BJ (cell line): ENCODE measurements around the gene KCNJ15. TPM values are rescaled to one million over a fixed set of nuclear protein-coding genes. Genes with fewer than 3 reads are reported as not detected.

Source experiments
- CTCF ChIA-PET: fragments of 350-600 bp; formaldehyde crosslinking; extraction: SDS; loops from one replicate; lab custom pipeline; 2021; ENCODE audit warnings: antibody characterized with exemption, inconsistent platforms; lab: Yijun Ruan, JAX
- POLR2A ChIA-PET: fragments of 300-600 bp; sonication (Branson Sonifier 250); formaldehyde crosslinking; extraction: SDS; loops from one replicate; lab custom pipeline; 2021; ENCODE audit warnings: antibody characterized with exemption; lab: Charles Lee
- DNase-seq: peaks from one replicate; pipeline ENCODE4 v3.0.0-alpha.2; 2011; ENCODE audit warnings: low read depth
- H3K27me3 ChIP-seq: 2 replicates; pipeline ENCODE4 v1.6.0; 2011; ENCODE audit warnings: low read length; ENCODE audit not compliant: control insufficient read depth, insufficient read depth
- H3K36me3 ChIP-seq: 2 replicates; pipeline ENCODE4 v1.5.1; 2011; ENCODE audit warnings: low read length; ENCODE audit not compliant: control insufficient read depth, insufficient read depth
- H3K4me3 ChIP-seq: 2 replicates; pipeline ENCODE4 v1.5.1; 2011; ENCODE audit warnings: low read depth, mild to moderate bottlenecking, control low read depth, low read length
- polyA plus RNA-seq: library from polyadenylated mRNA; depleted of rRNA; stranded (reverse); fragments of >200 nt; gene quantifications from 2 replicates; pipeline ENCODE4 v1.2.3, GENCODE V29; 2011
- TF ChIP-seq, protein P1 (sequence below): IDR thresholded peaks from 2 replicates; pipeline ENCODE4 v1.5.1; 2011; ENCODE audit warnings: low read depth, mild to moderate bottlenecking, control low read depth, inconsistent platforms, low read length, moderate library complexity; ENCODE audit not compliant: insufficient read depth

Gene KCNJ15
- polyA plus RNA-seq, 1 experiment: 0.02 TPM

DNA sequence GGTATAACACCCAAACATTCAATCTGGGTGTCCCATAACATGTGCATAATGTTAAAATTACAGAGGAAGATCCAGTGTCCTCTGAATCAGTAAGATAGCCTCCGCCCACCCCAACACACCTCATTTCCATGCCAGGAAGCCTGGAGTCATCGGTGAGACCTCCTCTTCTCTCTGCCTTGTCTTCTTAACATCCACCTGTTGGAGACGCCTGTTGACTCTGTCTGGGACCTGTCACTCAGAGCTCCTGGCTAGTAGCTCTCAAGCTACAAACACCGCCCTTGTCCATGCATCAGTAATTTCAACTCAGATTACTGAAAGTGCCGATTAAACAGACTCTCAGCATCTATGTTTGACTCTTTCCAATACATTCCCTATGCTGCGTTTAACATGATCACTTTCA lies 27.4 kb downstream of the KCNJ15 start:
- CTCF ChIA-PET: interaction anchor here (0.7 kb wide), 1 partner anchor 30 kb away, joined by 3 read pairs; no protein-coding TSS in a partner anchor
- POLR2A ChIA-PET: no interaction called here
- Histone ChIP-seq H3K4me3 (no peak overlapping the region), H3K36me3 (no peaks in the 10 kb centered on the region), H3K27me3 (no peaks in the 10 kb centered on the region)
- no peak for DNase-seq
- TF ChIP-seq, protein P1, sequence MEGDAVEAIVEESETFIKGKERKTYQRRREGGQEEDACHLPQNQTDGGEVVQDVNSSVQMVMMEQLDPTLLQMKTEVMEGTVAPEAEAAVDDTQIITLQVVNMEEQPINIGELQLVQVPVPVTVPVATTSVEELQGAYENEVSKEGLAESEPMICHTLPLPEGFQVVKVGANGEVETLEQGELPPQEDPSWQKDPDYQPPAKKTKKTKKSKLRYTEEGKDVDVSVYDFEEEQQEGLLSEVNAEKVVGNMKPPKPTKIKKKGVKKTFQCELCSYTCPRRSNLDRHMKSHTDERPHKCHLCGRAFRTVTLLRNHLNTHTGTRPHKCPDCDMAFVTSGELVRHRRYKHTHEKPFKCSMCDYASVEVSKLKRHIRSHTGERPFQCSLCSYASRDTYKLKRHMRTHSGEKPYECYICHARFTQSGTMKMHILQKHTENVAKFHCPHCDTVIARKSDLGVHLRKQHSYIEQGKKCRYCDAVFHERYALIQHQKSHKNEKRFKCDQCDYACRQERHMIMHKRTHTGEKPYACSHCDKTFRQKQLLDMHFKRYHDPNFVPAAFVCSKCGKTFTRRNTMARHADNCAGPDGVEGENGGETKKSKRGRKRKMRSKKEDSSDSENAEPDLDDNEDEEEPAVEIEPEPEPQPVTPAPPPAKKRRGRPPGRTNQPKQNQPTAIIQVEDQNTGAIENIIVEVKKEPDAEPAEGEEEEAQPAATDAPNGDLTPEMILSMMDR: no peak

DNA sequence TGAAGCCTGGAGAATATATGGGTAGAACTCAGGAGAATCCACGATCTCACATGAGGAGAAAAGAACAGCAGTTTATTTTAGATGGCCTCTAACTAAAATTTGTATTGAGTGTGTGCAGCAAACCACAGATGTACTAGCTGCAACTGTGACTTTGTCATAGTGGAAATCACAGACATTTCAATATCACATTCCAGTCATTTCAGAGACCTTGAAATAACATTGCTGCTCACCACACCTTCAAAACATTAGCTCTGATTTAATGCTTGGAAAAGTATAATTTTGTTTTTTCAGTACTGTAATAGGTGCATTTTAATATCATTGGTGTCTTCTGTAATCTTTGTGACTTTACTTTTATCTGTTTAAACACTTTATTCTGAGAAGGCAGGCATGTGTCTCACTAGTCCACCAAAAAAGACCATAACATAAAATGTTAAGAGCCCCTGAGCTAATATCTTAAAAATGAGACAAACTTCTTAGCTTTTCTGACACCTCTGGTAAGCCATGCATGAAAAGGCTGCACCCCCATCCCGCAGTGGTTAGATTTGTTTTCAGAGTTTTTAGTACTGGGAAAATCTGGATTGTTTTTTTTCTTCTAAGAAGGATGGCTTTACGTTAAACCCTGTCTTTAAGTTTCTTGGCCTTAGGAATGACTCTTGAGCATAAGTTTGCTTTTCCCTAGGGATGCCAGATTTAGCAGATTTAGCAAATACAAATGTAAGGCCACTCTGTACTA lies 30.1 kb downstream of the KCNJ15 start:
- ChIA-PET POLR2A (interaction anchor here (0.7 kb wide), 1 partner anchor 9 kb away, joined by 3 read pairs; no protein-coding TSS in a partner anchor), CTCF (interaction anchor here (0.6 to 1.8 kb wide), 3 partner anchors 38 to 69 kb away, joined by 3 to 4 read pairs (median 3); no protein-coding TSS in a partner anchor)
- no peak for DNase-seq
- no peak overlapping the region for H3K4me3 ChIP-seq
- no peaks in the 10 kb centered on the region for H3K27me3 ChIP-seq
- TF ChIP-seq, protein P1: no peak
- H3K36me3 ChIP-seq: no peaks in the 10 kb centered on the region

DNA sequence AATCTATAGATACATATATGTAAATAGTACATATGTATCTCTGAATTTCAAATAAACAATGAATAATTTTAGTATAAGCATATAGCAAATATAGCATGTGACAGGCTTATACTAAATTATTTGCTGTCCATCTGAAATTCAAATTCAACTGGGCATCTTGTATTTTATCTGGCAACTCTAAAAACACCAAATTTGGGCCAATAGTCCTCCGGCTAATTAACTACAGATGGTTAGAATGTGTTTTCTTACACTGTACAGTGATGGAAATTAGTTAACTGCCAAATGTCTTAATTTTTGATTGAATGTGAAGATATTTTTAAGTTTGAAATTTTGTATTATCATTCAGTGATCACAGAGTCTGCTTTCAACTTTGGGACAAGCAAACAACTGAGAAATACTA lies 30.7 kb downstream of the KCNJ15 start:
- POLR2A ChIA-PET: no interaction called here

DNA sequence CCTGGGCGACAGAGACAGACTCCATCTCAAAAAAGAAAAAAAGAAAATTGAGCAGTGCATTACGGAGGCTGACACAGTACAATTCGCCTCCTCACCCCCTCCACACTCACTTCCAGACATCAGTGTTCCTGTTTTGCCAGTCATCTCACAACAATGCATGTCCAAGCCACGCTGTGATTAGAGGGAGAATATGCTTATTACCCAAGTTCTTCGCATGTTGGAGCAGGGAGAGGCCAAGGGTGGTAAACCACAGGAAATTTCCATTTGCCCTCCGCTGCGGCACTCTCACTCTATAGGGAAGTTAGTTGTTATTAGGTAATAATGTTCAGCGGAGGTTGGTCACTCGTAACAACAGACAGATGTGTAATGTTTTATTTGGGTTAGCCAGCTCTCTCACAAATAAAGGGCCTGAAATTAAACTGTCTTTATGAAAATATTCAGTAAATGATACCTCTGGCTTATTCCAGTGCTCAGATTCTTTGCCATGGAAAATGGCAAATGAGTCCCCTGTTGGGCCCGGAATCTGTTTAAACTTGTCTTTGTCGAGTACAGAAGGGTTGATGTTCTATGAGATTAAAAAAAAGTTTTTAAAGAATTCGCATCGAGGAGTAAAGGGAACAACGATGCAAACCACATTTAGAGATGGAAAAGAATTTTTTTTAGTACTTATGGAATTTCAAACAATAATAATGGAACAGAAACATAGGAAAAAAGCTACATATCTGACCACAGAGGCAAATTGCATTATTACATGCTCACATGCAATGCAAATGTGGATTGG lies 33.1 kb downstream of the KCNJ15 start:
- TF ChIP-seq, protein P1: no peak
- no peaks in the 10 kb centered on the region for H3K36me3 ChIP-seq
- POLR2A ChIA-PET: no interaction called here
- no peaks in the 10 kb centered on the region for H3K27me3 ChIP-seq
- CTCF ChIA-PET: interaction anchor here (1.2 kb wide), 1 partner anchor 12 kb away, joined by 4 read pairs; no protein-coding TSS in a partner anchor
- H3K4me3 ChIP-seq: no peak overlapping the region
- peak; percentile 95 for DNase-seq

More for the DNA sequence above, 30.7 kb downstream of the KCNJ15 start:
- CTCF ChIA-PET: interaction anchor here (1.8 kb wide), 1 partner anchor 68 kb away, joined by 4 read pairs; no protein-coding TSS in a partner anchor
- DNase-seq: no peak
- Histone ChIP-seq H3K36me3 (no peaks in the 10 kb centered on the region), H3K4me3 (no peak overlapping the region), H3K27me3 (no peaks in the 10 kb centered on the region)
- TF ChIP-seq, protein P1: no peak

DNA sequence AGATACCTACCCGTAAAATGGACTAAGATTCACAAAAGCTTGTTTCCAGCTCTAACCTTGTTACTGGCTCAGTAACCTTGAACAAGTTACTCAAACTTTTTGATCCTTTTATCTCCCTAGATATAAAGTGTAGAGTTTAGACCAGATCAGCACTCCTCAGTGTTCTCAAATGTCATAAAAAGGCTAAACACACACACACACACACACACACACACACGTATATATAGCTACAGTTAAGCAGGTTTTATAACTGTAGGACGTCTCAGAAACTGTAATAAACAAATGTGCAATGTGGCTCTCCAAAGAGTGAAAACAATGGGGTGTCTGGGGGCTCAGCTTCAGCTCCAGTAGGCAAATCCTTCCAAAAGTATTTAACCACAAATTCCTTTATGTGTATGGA lies 34.0 kb downstream of the KCNJ15 start:
- H3K27me3 ChIP-seq: no peaks in the 10 kb centered on the region
- TF ChIP-seq, protein P1: no peak
- ChIA-PET CTCF (interaction anchor here (0.7 kb wide), 1 partner anchor 15 kb away, joined by 4 read pairs; no protein-coding TSS in a partner anchor), POLR2A (no interaction called here)
- H3K4me3 ChIP-seq: no peak overlapping the region
- no peaks in the 10 kb centered on the region for H3K36me3 ChIP-seq
- DNase-seq: no peak
